Cortex of kidney (tissue), 1 donor: ENCODE results near the gene SCG2.
"Not testable (repeated sequence)": the region's sequence is repeated elsewhere in the genome, so short reads cannot be mapped to it uniquely, and the experiment has no call there.

Experiments used
- DNase-seq: peaks from one replicate; lab custom pipeline; 2025; lab: John Stamatoyannopoulos, UW

The SCG2 gene

DNA sequence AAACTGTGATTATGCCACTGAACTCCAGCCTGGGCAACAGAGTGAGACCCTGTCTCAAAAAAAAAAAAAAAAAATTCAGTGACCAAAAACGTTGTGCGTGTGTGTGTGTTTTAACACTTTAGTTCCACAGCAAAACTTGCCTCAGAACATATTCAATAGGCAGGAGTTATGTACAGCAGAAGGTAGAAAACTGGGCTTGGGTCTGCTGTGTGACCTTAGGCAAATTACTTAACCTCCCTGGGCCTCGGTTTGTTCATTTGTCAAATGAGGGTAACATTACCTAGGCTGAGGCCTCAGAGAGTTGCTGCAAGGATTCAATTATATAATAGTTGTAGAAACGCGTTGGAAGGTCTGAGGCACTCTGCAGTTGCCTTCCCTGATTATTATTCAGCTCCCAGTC is 10.3 kb upstream of the SCG2 start:
- no peak for DNase-seq

DNA sequence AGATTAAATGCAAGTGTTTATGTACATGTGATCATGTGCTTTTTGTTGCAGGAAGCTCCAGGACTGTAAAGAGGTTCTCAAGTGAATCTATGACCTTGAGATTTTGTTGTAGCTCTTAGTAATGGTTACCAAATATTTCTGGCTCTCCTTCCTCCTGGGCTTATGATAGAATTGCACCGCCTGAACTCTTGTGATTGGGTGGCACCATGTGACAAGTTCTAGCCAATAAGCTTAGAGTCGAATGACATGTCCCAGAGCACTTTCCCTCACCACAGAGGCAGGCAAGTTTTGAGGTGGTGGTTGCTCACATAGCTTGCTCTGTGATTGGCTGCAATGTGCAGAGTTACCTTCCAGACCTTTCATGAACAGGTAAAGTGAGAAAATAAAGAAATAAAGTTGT is 8.9 kb upstream of the SCG2 start:
- no peak for DNase-seq

DNA sequence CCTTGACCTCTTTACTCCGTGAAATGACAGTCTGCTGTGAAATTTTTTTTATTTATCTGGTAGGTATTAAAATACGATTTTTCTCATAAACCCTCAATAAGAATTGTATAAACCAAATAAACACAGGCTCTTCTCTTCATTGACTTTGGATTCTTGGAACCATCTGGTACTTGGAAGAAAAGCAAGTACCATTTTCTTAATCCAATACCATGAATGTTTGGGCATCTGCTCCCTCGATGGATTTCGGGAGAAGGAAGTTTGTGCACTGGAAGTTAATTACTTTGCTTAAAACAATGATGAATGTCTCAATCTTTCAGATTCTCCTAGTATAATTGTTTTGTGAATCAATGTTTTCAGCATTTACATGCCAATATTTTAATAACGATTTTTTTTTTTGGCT is 5.3 kb upstream of the SCG2 start:
- no peak for DNase-seq

DNA sequence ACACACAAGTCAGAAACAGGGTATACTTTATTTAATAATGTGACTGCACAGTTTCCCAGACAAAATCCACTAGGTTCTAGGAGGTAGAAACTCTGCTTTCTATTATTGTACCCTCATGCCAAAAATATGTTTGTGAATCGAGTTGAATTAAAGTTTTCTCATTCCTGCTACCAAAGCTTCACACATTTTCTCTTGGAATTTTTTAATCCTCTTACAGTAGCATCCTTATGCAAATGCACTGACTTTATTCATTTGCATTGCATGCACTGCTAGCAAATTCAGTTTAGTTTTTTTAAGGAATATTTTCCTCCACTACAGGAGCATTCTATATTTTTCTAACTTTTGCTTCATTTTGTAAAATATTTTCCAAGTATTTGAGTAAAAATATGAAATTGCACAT is 4.8 kb upstream of the SCG2 start:
- no peak for DNase-seq

DNA sequence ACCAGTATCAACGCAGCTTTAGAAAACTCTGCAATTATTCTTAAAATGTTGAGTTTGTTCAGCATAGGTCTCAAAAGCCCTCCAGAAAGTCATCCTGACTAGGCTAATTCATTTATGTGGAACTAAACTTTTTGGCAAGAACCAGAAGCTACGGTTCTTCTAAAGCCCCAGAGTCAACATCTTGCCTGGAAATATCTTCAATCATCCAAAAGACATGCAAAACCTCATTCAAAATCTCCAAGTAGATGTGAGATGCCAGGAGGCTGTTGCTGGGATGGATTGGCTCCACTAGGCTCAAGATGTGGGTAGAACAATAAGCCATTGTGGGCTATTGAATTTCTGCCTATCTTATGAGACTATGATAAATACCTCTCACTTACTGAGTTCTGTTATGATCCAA is 2.1 kb upstream of the SCG2 start:
- no peak for DNase-seq

DNA sequence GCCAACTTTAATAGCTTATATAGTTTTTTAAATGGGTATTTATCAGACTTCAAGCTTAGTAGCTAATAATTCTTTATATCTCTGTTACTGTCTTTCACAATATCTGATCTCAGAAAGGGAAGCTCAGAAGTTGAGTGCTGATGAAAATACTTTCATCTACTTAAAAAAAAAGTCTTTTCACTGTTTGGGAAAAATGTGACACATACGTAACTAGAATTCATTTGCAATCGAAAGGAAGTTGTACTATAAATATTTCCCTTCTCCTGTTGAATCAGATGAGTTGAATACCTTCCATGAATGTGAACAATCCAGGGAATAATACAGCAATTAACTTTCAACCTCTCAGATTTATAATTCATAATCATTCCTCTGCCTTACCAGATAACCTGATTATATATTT is 811 bp upstream of the SCG2 start:
- no peak for DNase-seq

DNA sequence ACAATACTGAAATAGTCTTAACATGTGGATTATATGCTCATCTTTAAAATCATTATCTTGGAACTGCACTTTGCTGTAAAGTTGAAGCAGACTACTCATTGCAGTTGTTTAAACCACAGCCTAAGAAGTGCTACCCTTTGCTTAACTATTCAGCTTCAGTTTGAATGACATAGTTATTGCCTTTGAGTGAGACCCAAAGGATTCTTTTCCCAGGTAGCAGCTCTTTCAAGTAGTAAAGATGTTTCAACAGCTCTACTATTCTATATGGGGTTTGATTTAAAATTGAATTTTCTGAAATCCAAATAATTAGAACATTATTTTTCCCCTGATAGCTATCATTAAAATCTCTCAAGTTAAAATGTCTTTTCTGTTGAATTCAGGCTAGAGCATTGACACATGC is 1.1 kb downstream of the SCG2 start:
- no peak for DNase-seq

DNA sequence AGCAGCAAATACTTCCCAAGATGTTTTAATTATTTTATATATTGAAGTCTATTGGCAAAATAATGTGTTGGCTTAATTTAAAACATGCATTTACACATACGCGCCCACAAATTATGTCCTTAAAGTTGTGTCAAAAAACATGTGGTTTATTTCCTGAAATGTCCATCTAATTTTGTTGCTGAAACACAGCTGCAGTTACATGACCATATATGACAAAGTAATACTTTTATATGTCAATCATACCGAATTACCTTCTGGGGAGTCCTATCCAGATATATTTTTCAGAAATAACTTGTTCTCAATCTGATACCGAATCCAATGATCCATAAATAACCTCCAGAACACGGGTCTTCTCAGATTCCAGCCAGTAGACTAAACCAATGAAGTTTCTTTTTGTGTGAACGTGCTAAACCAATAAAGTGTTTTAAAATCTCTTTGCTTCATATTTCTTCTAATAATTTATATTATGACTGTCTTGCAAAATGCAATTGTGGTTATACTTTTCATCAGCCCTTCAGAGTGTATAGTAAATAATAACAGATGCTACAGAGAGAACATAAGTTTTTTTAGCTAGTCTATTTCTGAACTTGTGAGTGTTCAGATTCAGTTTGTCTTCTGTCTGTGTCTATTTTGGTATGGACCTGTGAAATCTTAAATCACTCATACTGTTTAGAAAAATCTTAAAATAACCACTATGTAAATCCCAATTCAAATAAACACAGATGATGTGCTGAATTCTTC is 2.4 kb downstream of the SCG2 start:
- no peak for DNase-seq

DNA sequence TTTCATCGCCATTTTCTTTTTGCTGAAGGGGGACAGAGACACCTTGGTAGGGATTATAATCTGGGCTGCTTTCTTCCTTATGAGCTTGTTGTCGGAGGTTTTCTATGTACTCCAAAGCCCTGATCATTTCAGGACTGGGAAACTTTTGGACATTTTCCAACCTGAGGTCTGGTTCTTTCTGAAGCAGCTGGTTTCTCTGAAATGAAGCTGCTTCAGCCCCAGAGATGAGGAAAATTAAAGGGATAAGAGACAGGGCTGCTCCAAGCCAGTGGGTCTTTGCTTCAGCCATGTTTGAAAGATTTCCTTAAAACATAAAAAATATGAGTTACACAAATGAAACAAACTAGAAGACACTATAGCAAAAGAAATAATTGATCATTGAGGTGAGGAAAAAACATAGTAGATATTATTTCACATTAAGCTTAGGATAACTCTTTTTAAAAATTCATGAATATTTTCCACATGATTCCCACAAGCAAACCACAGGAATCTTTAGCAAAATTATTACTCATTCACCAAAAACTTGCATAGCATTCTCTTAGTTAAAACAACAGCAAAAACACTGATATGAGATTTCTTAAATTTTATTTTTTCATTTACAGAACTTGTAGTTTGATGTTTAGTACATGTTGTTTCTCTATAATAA is 3.0 kb downstream of the SCG2 start:
- no peak for DNase-seq

DNA sequence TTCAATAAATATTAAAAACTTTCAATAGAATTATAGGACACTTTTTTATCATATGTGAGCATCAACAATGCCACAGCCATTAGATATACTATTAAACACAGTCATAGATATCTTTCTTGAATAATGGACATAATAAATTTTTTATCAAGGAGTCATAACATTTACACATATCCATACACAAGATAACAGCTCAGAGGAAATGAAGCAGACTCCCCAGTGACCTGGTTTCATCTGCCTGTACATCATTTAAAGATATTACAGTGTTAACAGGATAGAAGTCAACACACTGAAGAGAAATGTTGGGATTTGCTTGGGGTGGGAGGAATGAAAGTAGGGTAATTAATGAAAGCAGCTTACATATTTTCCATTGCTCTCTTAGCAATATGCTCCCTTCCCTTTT is 5.1 kb downstream of the SCG2 start:
- DNase-seq: no peak

DNA sequence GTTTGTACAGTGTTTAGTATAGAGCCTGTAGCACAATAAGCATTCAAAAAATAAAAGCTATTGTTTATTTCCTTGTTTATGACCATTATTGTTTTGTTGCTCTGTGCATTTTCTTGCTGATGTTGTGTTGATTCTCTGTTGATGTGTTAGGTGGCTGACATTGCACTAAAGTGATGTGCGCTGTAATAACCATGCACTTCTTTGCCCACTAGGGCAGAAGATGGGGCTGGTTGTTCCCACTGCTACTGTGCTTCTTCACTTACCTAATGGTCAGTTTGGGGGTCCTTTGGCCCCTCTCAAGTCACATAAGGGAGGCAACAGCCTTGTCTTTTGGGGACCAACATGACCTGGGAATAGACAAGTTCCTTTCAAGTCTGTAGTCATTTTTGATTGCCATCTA is 6.0 kb downstream of the SCG2 start:
- no peak for DNase-seq

DNA sequence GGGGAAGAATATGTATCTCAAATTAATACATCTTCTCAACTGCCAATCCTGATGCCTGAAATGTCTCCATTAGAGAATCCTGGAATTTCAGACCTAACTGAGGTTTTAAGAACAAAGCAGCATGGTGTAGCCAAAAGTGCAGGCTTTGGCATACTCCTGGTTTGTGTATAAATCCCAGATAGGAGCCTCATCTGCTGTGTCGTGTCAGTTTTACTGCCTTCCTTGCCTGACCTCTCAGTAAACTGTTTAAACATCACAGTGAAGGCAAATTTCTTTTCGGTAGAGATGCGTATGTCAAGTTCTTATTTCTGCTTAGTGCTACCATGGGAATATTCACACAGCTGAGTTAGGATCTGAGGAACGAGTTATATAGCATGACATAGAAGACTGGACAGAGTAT is 7.3 kb downstream of the SCG2 start:
- DNase-seq: no peak

DNA sequence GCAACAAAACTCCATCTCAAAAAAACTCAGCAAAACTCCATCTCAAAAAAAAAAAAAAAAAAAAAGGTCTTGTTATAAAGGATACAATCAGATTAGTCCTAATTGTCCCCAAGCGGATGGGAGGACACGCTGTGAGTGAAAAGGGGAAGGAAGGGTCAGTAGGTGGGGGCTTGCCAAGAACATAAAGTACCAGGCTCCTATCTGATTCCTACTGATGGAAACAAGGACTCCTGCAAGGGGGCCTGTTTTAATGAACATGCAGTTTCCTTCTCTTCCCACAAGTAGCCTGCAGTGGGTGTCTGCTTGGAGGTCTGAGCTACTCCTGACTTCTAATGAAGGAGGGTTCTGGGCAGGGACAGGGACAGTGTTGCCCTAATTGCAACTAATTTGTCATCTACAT is 7.9 kb downstream of the SCG2 start:
- no peak for DNase-seq

DNA sequence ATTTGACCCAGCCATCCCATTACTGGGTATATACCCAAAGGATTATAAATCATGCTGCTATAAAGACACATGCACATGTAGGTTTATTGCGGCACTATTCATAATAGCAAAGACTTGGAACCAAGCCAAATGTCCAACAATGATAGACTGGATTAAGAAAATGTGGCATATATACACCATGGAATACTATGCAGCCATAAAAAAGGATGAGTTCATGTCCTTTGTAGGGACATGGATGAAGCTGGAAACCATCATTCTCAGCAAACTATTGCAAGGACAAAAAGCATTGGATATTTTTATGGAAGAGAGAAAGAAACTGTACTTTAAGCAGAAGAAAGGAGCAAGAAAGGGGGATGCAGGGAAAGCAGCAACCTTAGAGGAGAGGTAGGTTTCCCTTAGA is 9.5 kb downstream of the SCG2 start:
- DNase-seq: not testable (repeated sequence)

DNA sequence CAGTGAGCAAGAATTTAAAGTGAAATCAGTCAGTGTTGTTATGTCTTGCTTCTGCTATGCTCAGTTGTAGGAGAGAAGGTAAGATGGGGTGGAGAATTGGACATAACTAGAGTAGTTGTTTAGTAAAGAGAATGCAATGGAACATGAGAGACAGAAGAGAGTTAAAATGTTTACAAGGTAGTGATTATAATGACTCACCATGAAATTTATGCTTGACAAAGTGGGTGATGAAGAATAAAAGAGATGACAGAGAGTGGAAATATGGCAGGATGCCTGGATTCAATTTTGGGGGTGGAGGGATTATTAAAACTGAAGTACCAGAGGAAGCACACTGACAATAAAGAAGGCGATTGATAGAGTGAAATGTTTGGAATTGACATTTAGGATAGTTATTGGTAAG is 10.6 kb downstream of the SCG2 start:
- no peak for DNase-seq

DNA sequence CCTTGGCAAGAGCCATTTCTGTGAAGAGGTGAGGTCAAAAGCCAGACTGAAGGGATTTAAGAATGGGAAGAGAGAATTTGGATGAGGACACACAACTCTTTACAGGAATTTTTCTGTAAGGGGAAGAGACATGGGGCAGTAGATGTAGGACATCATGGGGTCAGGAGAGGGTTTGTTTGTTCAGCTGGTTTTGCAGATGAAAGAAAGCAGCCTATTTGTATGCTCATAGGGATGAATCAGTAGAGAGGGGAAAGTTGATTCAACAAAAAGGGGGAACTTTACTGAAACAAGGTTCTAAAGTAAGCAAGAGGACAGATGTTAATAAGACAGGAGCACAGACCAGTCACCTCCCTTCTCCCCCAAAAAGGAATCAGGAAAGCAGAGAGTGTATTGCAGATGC is 11.2 kb downstream of the SCG2 start:
- no peak for DNase-seq

DNA sequence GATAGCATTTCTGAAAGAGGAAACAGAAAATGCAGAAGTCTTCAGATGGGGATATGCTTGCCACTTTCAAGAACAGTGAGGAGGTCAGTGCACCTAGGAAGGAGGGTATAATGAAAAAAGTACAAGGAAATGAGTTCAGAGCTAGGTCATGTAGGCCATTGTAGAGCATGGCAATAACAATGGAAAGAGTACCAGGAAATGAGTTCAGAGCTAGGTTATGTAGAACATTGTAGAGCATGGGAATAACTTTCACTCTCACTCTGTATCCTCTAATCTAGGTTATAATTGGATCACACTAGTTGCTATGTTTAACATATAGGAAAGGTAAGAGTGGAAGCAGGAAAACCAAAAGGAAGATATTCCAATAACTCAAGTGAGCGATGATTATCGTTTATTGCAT is 12.3 kb downstream of the SCG2 start:
- DNase-seq: no peak

DNA sequence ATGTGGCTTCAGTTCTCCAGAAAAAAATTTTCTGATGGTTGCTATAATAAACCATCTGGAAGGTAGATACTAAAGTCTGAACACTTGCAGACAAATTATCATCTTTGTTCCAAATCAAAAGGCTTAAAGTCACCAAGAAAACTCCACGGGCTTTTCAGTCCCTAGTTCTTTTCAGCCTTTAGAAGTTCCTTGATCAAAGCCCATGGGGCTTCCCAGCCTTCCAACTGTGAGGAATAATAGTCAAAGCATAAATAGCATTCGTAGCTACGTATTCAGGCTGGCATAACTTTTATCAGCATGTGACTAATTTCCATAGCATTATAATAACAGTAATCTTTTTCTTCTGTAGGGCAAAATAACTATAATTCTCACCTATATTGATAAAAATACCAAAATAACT is 13.9 kb downstream of the SCG2 start:
- DNase-seq: no peak

DNA sequence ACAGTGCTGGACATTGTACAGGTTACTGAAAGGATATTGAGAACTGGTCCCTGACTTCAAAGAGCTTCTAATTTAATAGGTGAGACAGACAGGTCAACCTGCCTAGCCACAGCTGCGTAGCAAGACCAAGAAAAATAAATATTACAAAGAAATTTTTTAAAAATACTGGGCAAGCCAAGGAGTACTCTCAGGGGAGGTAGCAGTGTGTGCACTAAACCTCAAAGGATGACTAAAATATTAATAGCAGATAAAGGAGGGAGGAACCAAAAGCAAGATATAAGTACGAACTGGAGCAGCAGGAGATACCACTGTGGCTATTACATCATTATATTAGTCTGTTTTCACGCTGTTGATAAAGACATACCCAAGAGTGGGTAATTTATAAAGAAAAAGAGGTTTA is 14.9 kb downstream of the SCG2 start:
- no peak for DNase-seq

DNA sequence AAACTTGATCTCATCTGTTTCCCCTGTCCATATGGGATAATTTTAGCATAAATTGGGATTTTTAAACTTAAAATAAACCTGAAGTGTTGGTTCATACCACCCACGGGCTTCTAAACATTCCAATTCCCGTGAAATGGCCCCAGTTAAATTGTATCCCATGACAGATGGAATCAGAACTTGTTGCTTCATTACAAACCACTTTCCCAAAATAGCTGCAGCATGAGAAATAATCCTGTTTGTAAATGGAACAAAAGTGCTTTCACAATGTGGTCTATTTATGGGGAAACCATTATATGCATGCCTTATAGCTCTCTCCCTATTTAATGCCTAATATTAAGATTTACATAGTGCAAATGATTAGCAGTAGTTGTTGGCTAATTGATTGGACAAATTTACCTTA is 15.9 kb downstream of the SCG2 start:
- no peak for DNase-seq

DNA sequence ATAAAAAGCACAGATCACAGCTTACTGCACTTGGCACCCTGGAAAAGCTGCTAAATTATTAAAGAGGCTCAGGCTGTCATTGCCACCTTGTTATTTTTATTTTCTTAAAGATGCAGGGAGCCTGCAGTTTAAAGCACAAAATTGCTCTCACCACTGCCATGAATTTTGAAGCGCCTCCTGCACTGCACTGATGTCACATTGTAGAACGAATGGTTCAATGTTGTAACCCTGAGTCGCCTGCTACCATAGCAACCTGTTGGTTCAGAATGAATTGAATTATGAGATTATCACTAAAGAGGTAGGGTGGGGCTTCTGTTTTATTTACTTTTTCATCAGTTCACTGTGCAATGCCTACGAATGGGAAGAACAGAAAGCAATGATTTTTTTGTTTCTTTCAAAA is 16.5 kb downstream of the SCG2 start:
- no peak for DNase-seq

DNA sequence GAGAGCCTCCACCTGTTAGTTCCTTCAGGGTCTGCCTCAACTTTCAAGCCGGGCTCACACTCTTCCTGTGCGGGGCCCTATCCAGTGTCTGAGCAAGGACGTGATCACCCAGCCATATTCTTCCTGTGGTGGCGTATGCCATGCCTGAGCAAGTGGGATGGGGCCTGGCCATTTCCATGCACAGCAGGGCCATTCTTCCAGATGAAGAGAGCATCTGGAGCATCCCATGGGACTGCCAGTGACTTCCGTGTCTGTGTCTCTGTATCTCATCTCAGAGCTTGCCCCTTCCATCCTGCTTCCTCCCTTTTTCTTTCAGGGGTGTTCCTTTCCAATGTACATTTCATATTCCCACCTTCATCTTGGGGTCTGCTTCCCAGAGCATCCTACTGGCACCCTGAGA is 20.2 kb downstream of the SCG2 start:
- no peak for DNase-seq

DNA sequence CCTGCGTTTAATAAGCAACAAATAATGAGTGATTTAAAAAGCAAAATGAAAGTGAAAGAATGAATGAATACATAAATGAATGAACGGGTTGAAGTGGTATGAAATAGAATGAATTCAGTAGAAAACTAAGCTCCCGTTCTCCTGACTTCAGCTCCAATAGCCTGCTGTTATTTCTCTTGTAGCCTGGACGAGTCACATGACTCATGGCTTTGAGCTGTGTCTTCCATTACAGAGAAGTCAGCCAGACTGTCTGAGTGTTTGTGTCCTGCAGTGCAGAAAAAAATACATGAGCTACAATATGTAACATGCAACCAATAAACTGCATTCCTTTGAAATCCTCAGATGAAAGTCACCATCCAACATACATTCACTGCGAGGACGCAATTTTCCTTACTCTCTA is 21.2 kb downstream of the SCG2 start:
- DNase-seq: no peak

DNA sequence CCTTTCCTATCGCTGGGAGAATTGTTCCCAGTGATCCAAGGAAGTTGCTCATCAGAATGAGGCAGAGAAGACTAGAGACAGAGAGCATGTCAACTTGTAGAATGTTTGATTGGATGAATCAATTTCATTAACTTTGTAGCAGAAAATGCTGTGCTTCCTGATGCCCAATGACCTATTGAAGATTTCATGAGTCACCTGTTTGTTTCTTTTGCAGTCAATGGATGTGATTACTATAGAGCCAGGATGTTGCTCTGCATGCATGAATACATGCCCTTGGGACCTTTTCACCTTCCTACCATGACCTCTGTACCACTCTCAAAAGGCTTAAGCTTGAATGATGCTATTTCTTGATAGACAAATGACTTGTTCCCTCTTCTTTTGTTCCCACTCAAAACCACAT is 23.3 kb downstream of the SCG2 start:
- DNase-seq: no peak
